ENCODE measurements around the gene RHOB. TPM values are rescaled to one million over a fixed set of nuclear protein-coding genes. Genes with fewer than 3 reads are reported as not detected.

Gene RHOB
- polyA plus RNA-seq, 1 donor from 2014 or later, result 205 TPM

GRCh38 chr2:20450201-20450999 lies 3.5 kb downstream of the RHOB start:
- Histone ChIP-seq H3K27me3 (ENCODE audit: insufficient read depth, low read depth, low read length) (no peaks in the 10 kb centered on the region), H3K4me2 (ENCODE audit: low read length) (peak overlapping the region; percentile 96), H2AFZ (ENCODE audit: low read depth, low read length) (no peak overlapping the region), H3K9me3 (ENCODE audit: low read length) (no peaks in the 10 kb centered on the region), H3K9me2 (ENCODE audit: insufficient read depth, low read length) (no peaks in the 10 kb centered on the region), H3K27ac (ENCODE audit: low read length) (no peak overlapping the region), H3K9ac (ENCODE audit: low read length) (no peak overlapping the region), H3F3A (ENCODE audit: insufficient read depth, low read length, poor library complexity, severe bottlenecking) (no peaks in the 10 kb centered on the region), H3K36me3 (ENCODE audit: insufficient read depth, low read length) (no peaks in the 10 kb centered on the region), H3K79me2 (replicated peaks; ENCODE audit: insufficient read depth, low read length) (peaks cover 31% of the 10 kb centered on the region), H3K4me3 (ENCODE audit: low read length) (peak overlapping the region; percentile 98), H4K20me1 (ENCODE audit: insufficient read depth) (peaks cover 23% of the 10 kb centered on the region)
- TF ChIP-seq TAF1 (IDR thresholded peaks at IDR 0.05; ENCODE audit: low read depth), result no peak
- TF ChIP-seq POLR2AphosphoS5 (IDR thresholded peaks at IDR 0.05), result no peak
- TF ChIP-seq REST (IDR thresholded peaks at IDR 0.05; ENCODE audit: borderline replicate concordance), result no peak
- no peak for TF ChIP-seq CTCF (IDR thresholded peaks at IDR 0.05; ENCODE audit: poor library complexity, severe bottlenecking)

DNA sequence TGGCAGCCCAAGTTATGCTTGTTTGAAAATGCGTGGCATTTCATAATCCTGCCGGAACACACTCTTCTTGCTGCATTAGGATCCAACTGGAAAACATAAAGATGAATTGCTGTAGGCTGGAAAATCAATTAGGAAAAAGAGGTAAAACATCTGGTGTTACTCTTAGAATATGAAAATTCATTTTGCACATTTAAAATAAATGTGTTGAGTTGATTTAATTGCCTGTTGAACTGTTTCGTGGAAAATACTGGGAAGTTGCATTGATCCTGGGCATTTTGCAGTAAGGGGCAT lies 4.1 kb downstream of the RHOB start:
- H3K79me2 ChIP-seq (replicated peaks; ENCODE audit: insufficient read depth, low read length), result peaks cover 31% of the 10 kb centered on the region
- H3K27ac ChIP-seq (ENCODE audit: low read length), result no peak overlapping the region
- no peak for TF ChIP-seq EZH2 (IDR thresholded peaks at IDR 0.05; ENCODE audit: borderline replicate concordance, insufficient read depth, low read length, poor library complexity, severe bottlenecking)
- TF ChIP-seq SMC3 (conservative IDR thresholded peaks at IDR 0.05; ENCODE audit: poor library complexity), result no peak
- no peak for TF ChIP-seq EP300 (conservative IDR thresholded peaks at IDR 0.05; ENCODE audit: poor library complexity, severe bottlenecking)
- no peak for TF ChIP-seq REST (IDR thresholded peaks at IDR 0.05; ENCODE audit: borderline replicate concordance)
- TF ChIP-seq CTCF (IDR thresholded peaks at IDR 0.05; ENCODE audit: poor library complexity, severe bottlenecking), result no peak
- no peak for TF ChIP-seq TAF1 (IDR thresholded peaks at IDR 0.05; ENCODE audit: low read depth)
- TF ChIP-seq POLR2AphosphoS5 (IDR thresholded peaks at IDR 0.05), result no peak
- no peak for TF ChIP-seq MXI1 (conservative IDR thresholded peaks at IDR 0.05; ENCODE audit: poor library complexity, severe bottlenecking)
- no peak for TF ChIP-seq RAD21 (conservative IDR thresholded peaks at IDR 0.05)
- H3K9me3 ChIP-seq (ENCODE audit: low read length), result no peaks in the 10 kb centered on the region
- H3K9ac ChIP-seq (ENCODE audit: low read length), result no peak overlapping the region
- no peaks in the 10 kb centered on the region for H3K27me3 ChIP-seq (ENCODE audit: insufficient read depth, low read depth, low read length)
- H2AFZ ChIP-seq (ENCODE audit: low read depth, low read length), result no peak overlapping the region
- no peak overlapping the region for H3K4me2 ChIP-seq (ENCODE audit: low read length)
- H3K9me2 ChIP-seq (ENCODE audit: insufficient read depth, low read length), result no peaks in the 10 kb centered on the region
- peak overlapping the region; percentile 98 for H3K4me3 ChIP-seq (ENCODE audit: low read length)
- no peaks in the 10 kb centered on the region for H3K36me3 ChIP-seq (ENCODE audit: insufficient read depth, low read length)
- no peaks in the 10 kb centered on the region for H3F3A ChIP-seq (ENCODE audit: insufficient read depth, low read length, poor library complexity, severe bottlenecking)
- peaks cover 23% of the 10 kb centered on the region for H4K20me1 ChIP-seq (ENCODE audit: insufficient read depth)
